ENCODE results near the gene CXCL11. TPM values are rescaled to one million over a fixed set of nuclear protein-coding genes. Genes with fewer than 3 reads are reported as not detected.

The CXCL11 gene
- total RNA-seq, 2 experiments from 2014 or later, result not detected

DNA sequence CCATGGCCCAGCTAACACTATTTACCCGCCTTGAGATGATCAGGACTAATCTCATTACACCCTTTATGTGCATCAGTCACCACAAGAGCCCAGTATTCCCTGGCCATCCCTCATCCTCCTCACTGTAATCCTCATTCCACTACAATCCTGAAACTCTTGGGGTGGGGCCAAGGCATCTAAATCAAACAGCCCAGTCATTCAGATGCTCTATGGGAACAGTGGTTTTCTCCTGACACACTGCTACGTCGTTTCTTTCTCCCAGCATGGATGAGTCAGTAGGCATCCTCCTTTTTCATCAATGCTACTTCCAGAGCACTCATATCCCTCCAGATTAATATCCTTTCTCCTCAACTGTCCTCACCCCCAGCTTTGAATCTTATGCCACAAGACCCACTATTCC lies 50.8 kb downstream of the CXCL11 start:
- no peaks in the 10 kb centered on the region for H3K27me3 Mint-ChIP-seq
- DNase-seq (no peak), ATAC-seq (no peak)
- H3K9me3 Mint-ChIP-seq, result no peaks in the 10 kb centered on the region
- ChIA-PET POLR2A (no interaction called here), CTCF (interaction anchor here (5.1 kb wide), 1 partner anchor 11 kb away, joined by 21 read pairs; no protein-coding TSS in a partner anchor)
- peaks cover 26% of the 10 kb centered on the region for H3K4me1 Mint-ChIP-seq (ENCODE audit: low read depth)
- H3K36me3 Mint-ChIP-seq (ENCODE audit: low read depth), result peaks cover 34% of the 10 kb centered on the region
- intact Hi-C loops (cut with micrococcal nuclease), result no loop called here
- TF ChIP-seq, protein P1, sequence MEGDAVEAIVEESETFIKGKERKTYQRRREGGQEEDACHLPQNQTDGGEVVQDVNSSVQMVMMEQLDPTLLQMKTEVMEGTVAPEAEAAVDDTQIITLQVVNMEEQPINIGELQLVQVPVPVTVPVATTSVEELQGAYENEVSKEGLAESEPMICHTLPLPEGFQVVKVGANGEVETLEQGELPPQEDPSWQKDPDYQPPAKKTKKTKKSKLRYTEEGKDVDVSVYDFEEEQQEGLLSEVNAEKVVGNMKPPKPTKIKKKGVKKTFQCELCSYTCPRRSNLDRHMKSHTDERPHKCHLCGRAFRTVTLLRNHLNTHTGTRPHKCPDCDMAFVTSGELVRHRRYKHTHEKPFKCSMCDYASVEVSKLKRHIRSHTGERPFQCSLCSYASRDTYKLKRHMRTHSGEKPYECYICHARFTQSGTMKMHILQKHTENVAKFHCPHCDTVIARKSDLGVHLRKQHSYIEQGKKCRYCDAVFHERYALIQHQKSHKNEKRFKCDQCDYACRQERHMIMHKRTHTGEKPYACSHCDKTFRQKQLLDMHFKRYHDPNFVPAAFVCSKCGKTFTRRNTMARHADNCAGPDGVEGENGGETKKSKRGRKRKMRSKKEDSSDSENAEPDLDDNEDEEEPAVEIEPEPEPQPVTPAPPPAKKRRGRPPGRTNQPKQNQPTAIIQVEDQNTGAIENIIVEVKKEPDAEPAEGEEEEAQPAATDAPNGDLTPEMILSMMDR (IDR thresholded peaks at IDR 0.05), result no peak
- H3K27ac Mint-ChIP-seq, result no peak overlapping the region
- H3K4me3 Mint-ChIP-seq, result no peak overlapping the region

Other genes with a start within 250 kb of the CXCL11 start
- gene PPEF2, start 133.6 kb downstream of the CXCL11 start, total RNA-seq, result under 1 TPM; 0.11 to 0.25 TPM
- gene NAAA, start 95.1 kb downstream of the CXCL11 start, total RNA-seq, result 10 to 100 TPM; 18.7 to 22.2 TPM
- gene SDAD1, start 45.1 kb downstream of the CXCL11 start, total RNA-seq, result 10 to 100 TPM; 45.0 to 47.5 TPM
- 1 to 10 TPM; 1.3 to 1.5 TPM for gene CXCL9, start 28.6 kb downstream of the CXCL11 start, total RNA-seq
- 1 to 10 TPM in 1 of 2 experiments, under 1 TPM in 1; 0.68 to 1.1 TPM for gene CXCL10, start 12.6 kb downstream of the CXCL11 start, total RNA-seq
- gene ART3, start 38.6 kb upstream of the CXCL11 start, total RNA-seq, result not detected
- 10 to 100 TPM; 61.7 to 61.9 TPM for gene NUP54, start 112.3 kb upstream of the CXCL11 start, total RNA-seq
- gene SCARB2, start 177.8 kb upstream of the CXCL11 start, total RNA-seq, result 1 to 10 TPM; 2.6 to 3.1 TPM
- not detected for gene FAM47E, start 215.7 kb upstream of the CXCL11 start, total RNA-seq